ENCODE data around the gene TUBA3D. TPM values are rescaled to one million over a fixed set of nuclear protein-coding genes. Genes with fewer than 3 reads are reported as not detected.
"Not testable (repeated sequence)": the region's sequence is repeated elsewhere in the genome, so short reads cannot be mapped to it uniquely, and the experiment has no call there.

Gene TUBA3D
- total RNA-seq, 1 donor, result not detected

GRCh38 chr2:131492418-131493198, 16.7 kb downstream of the TUBA3D start:
- Histone ChIP-seq H3K4me2 (ENCODE audit: insufficient read depth, low read length) (peak overlapping the region; percentile 92), H3K79me2 (ENCODE audit: insufficient read depth, low read length) (peaks cover 68% of the 10 kb centered on the region), H4K20me1 (ENCODE audit: insufficient read depth, low read length) (no peaks in the 10 kb centered on the region), H3K9me3 (ENCODE audit: low read depth, low read length) (no peaks in the 10 kb centered on the region), H3K4me1 (ENCODE audit: insufficient read depth, low read length) (peaks cover 8% of the 10 kb centered on the region), H3K36me3 (ENCODE audit: insufficient read depth, low read length) (no peaks in the 10 kb centered on the region), H3K4me3 (ENCODE audit: insufficient read depth, low read length) (peak overlapping the region; percentile 95), H2AFZ (ENCODE audit: low read length) (peak overlapping the region; percentile 99), H3K27ac (ENCODE audit: low read depth, low read length) (peak overlapping the region; percentile 82), H3K27me3 (ENCODE audit: insufficient read depth, low read length) (no peaks in the 10 kb centered on the region)
- peak; percentile 99 for DNase-seq (ENCODE audit: insufficient read length, low spot score, missing footprints)
- TF ChIP-seq, protein P1, sequence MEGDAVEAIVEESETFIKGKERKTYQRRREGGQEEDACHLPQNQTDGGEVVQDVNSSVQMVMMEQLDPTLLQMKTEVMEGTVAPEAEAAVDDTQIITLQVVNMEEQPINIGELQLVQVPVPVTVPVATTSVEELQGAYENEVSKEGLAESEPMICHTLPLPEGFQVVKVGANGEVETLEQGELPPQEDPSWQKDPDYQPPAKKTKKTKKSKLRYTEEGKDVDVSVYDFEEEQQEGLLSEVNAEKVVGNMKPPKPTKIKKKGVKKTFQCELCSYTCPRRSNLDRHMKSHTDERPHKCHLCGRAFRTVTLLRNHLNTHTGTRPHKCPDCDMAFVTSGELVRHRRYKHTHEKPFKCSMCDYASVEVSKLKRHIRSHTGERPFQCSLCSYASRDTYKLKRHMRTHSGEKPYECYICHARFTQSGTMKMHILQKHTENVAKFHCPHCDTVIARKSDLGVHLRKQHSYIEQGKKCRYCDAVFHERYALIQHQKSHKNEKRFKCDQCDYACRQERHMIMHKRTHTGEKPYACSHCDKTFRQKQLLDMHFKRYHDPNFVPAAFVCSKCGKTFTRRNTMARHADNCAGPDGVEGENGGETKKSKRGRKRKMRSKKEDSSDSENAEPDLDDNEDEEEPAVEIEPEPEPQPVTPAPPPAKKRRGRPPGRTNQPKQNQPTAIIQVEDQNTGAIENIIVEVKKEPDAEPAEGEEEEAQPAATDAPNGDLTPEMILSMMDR (IDR thresholded peaks at IDR 0.05; ENCODE audit: extremely low read depth, low read depth, low read length), result peak; percentile 68

GRCh38 chr2:131493199-131493968, 17.5 kb downstream of the TUBA3D start:
- TF ChIP-seq, protein P1 (IDR thresholded peaks at IDR 0.05; ENCODE audit: extremely low read depth, low read depth, low read length), result no peak
- peak overlapping the region; percentile 95 for H3K4me3 ChIP-seq (ENCODE audit: insufficient read depth, low read length)
- H3K4me2 ChIP-seq (ENCODE audit: insufficient read depth, low read length), result peak overlapping the region; percentile 92
- no peaks in the 10 kb centered on the region for H4K20me1 ChIP-seq (ENCODE audit: insufficient read depth, low read length)
- H3K4me1 ChIP-seq (ENCODE audit: insufficient read depth, low read length), result peaks cover 9% of the 10 kb centered on the region
- peak overlapping the region; percentile 99 for H2AFZ ChIP-seq (ENCODE audit: low read length)
- peak overlapping the region; percentile 82 for H3K27ac ChIP-seq (ENCODE audit: low read depth, low read length)
- H3K79me2 ChIP-seq (ENCODE audit: insufficient read depth, low read length), result peaks cover 73% of the 10 kb centered on the region
- no peaks in the 10 kb centered on the region for H3K36me3 ChIP-seq (ENCODE audit: insufficient read depth, low read length)
- DNase-seq (ENCODE audit: insufficient read length, low spot score, missing footprints), result peak; percentile 69
- H3K9me3 ChIP-seq (ENCODE audit: low read depth, low read length), result no peaks in the 10 kb centered on the region
- no peaks in the 10 kb centered on the region for H3K27me3 ChIP-seq (ENCODE audit: insufficient read depth, low read length)

DNA sequence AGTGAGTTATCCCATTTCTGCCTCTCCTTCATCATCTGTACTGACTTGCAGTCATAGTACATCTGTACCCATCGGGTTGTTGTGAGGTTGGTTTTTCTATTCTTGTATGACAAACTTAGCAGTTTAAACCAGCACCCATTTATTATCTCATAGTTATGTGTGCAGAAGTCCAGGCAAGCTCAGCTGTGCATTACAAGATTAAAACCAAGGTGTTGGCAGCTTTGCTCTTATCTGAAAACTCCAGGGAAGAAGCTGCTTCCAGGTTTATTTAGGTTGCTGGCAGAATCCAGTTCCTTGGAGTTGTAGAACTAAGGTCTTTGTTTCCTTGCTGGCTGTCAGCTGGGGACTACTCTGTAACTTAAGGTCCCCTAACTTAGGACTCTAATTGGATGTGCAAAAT, 19.6 kb downstream of the TUBA3D start:
- H3K27me3 ChIP-seq (ENCODE audit: insufficient read depth, low read length); H3K36me3 ChIP-seq (ENCODE audit: insufficient read depth, low read length); H3K9me3 ChIP-seq (ENCODE audit: low read depth, low read length); DNase-seq (ENCODE audit: insufficient read length, low spot score, missing footprints); H3K27ac ChIP-seq (ENCODE audit: low read depth, low read length); H4K20me1 ChIP-seq (ENCODE audit: insufficient read depth, low read length); H3K4me2 ChIP-seq (ENCODE audit: insufficient read depth, low read length); H2AFZ ChIP-seq (ENCODE audit: low read length); H3K4me3 ChIP-seq (ENCODE audit: insufficient read depth, low read length): not testable (repeated sequence)
- Histone ChIP-seq H3K4me1 (ENCODE audit: insufficient read depth, low read length) (peaks cover 14% of the 10 kb centered on the region), H3K79me2 (ENCODE audit: insufficient read depth, low read length) (peaks cover 65% of the 10 kb centered on the region)

- peak overlapping the region; percentile 23 for H3K27ac ChIP-seq (ENCODE audit: low read depth, low read length)
- H3K4me1 ChIP-seq (ENCODE audit: insufficient read depth, low read length); H2AFZ ChIP-seq (ENCODE audit: low read length); H3K4me3 ChIP-seq (ENCODE audit: insufficient read depth, low read length); H3K27me3 ChIP-seq (ENCODE audit: insufficient read depth, low read length); H3K9me3 ChIP-seq (ENCODE audit: low read depth, low read length); H4K20me1 ChIP-seq (ENCODE audit: insufficient read depth, low read length); H3K4me2 ChIP-seq (ENCODE audit: insufficient read depth, low read length): not testable (repeated sequence)
- H3K79me2 ChIP-seq (ENCODE audit: insufficient read depth, low read length), result peaks cover 51% of the 10 kb centered on the region
- H3K36me3 ChIP-seq (ENCODE audit: insufficient read depth, low read length), result peaks cover 17% of the 10 kb centered on the region
- peak; percentile 83 for DNase-seq (ENCODE audit: insufficient read length, low spot score, missing footprints)
Measured at GRCh38 chr2:131498321-131498973, 22.5 kb downstream of the TUBA3D start.

DNA sequence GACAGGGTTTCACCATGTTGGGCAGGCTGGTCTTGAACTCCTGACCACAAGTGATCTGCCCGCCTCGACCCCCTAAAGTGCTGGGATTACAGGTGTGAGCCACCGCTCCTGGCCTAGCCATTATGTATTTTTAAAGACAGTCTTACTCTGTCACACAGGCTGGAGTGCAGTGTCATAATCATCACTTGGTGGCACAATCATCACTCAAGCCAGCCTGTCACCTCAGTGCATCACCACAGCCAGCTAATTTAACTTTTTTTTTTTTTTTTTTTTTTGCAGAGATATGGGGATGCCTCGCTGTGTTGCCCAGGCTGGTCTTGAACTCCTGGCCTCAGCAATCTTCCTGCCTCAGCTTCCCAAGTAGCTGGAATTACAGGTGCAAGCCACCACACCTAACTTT, 27.7 kb downstream of the TUBA3D start:
- H3K4me3 ChIP-seq (ENCODE audit: insufficient read depth, low read length); H3K4me2 ChIP-seq (ENCODE audit: insufficient read depth, low read length); H2AFZ ChIP-seq (ENCODE audit: low read length); H3K79me2 ChIP-seq (ENCODE audit: insufficient read depth, low read length); H3K27me3 ChIP-seq (ENCODE audit: insufficient read depth, low read length); H4K20me1 ChIP-seq (ENCODE audit: insufficient read depth, low read length); H3K9me3 ChIP-seq (ENCODE audit: low read depth, low read length); H3K4me1 ChIP-seq (ENCODE audit: insufficient read depth, low read length); H3K27ac ChIP-seq (ENCODE audit: low read depth, low read length); DNase-seq (ENCODE audit: insufficient read length, low spot score, missing footprints): not testable (repeated sequence)
- H3K36me3 ChIP-seq (ENCODE audit: insufficient read depth, low read length), result peaks cover 23% of the 10 kb centered on the region

DNA sequence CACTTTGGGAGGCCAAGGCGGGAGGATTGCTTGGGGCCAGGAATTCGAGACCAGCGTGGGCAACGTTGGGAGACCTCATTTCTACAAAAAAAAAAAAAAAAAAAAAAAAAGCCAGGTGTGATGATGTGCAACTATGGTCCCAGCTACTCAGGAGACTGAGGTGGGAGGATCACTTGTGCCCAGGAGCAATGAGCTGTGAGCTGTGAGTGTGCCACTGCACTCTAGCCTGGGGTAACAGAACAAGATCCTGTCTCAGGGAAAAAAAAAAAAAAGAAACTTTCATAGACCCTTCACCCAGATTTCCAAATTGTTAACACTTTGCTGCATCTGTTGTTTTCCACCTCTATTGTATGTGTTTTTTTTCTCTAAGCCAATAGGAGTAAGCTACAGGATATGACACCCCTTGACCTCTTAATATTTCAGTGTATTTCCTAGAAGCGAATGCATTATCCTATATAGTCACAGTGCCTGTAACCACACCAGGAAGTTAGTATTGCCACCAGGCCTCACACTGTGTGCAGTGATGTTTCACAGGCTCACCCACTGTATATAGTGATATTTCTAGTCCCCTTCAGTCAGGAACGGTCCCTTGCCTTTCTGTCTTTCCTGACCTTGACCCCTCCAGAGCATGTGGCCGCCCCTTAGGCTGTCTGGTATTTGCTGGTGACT, 28.3 kb downstream of the TUBA3D start:
- H3K4me2 ChIP-seq (ENCODE audit: insufficient read depth, low read length); H2AFZ ChIP-seq (ENCODE audit: low read length); H3K27ac ChIP-seq (ENCODE audit: low read depth, low read length); H3K27me3 ChIP-seq (ENCODE audit: insufficient read depth, low read length); H3K4me3 ChIP-seq (ENCODE audit: insufficient read depth, low read length); H3K79me2 ChIP-seq (ENCODE audit: insufficient read depth, low read length); H3K9me3 ChIP-seq (ENCODE audit: low read depth, low read length); H4K20me1 ChIP-seq (ENCODE audit: insufficient read depth, low read length); H3K4me1 ChIP-seq (ENCODE audit: insufficient read depth, low read length); DNase-seq (ENCODE audit: insufficient read length, low spot score, missing footprints): not testable (repeated sequence)
- peaks cover 23% of the 10 kb centered on the region for H3K36me3 ChIP-seq (ENCODE audit: insufficient read depth, low read length)
